NCI-H510A treated with DMSO at 0.1 percent for 48 hours (cell line): Measurements from ENCODE around the gene NSG2.

Source experiments
- DNase-seq: peaks from one replicate; lab custom pipeline; 2025; lab: John Stamatoyannopoulos, UW

The NSG2 gene

DNA sequence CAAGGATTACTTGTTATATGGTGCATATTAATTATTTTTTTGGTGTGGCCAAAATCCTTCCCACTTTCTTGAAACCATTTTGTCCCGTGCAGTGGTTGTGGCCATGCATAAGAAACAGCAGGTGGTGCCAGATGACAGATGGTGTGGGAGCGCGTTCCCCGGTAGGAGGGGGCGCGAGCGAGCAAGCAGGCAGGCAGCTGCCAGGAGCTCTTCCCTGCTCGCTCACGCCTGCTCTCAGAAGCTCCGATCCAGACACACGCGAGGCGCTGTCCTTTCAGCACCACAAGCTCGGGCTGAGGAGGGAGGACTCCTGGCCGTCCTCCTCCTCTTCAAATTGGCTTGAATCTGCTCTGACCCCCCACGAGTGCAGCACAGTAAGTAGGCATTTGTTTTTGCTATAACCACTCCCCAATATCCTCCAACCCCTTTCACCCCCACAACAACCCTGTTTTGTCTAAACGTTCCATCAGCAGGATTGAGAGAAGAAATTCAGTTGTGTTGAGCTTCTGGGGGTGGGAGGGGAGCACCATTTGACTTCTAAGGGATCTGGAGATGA is at the start of gene NSG2:
Gene NSG2, plus strand, starts transcription at position 237 of the 556 bp plus-strand sequence. CDS start 1,050 bp downstream, outside the sequence.
- peak; percentile 82 for DNase-seq

DNA sequence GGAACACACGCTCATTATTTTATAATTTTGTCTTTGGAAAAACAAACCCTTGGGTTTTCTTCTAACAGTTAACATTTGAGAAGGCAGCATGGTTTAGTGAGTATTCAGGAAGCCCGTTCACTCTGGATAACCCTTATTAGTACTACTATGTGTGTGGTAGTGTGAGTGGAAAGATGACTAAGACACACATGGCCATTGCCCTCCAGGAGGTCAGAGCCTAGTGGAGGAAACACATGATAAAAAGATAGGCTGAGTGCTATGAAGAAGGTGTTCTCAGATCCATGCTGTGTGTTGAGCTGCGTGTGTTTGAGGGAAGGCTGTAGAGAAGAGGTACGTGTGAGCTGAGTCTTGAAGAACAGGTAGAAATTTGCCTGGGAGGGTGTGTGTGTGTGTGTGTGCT is 48.2 kb upstream of the NSG2 start:
- DNase-seq, result no peak

DNA sequence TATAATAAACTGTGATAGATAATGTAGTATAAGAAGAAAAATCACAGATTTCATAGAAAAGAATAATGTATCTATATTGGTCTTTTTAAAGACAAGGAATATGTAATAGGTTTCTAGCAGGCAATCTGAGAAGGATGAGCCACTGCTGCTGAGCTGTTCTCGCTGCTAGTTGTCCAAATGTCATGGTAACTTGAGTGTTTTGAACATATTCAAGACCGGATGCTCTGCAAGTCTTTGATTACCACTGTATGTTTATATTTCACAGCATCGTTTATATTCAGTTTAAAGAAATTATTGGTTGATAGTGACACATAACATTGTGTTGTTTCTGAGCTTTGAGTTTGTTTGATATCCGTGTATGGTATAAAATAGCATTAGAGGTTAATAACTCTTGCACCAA is 47.0 kb upstream of the NSG2 start:
- no peak for DNase-seq

DNA sequence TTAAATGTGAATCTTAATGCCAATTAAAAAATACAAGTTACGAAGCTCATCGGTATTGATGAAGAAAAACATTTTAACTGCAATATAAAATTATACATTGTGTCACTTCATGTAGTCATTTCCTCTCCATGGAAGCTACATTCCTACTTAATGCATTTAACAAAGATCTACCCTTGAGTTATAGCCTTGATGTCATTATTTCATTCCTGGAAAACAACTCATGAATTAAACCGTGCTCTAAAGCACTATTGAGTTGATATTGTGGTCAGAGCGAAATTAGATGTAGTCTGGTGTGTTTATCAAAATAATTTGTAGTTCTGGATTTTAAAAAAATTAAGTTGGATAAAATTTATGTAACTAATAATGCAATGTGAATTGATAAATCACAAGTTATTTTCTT is 45.4 kb upstream of the NSG2 start:
- no peak for DNase-seq

DNA sequence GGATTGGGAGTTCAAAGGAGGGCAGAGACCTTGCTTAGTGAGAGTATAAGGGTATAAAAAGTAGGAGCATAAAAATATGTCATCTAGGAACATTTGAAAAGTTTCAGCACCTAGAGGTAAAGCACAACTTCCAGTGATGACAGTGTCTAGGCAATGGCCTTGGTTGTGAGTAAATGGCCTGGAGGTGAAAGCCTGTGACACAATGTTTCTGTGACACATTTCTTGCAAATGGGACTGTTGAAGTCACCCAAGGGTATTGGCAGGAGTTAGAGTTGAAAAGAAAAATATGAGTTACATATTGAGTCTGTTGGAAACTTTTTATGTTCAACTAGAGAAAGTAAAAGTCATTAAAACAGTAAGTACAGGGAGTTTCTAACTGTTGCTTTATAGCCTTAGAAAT is 41.7 kb upstream of the NSG2 start:
- no peak for DNase-seq

DNA sequence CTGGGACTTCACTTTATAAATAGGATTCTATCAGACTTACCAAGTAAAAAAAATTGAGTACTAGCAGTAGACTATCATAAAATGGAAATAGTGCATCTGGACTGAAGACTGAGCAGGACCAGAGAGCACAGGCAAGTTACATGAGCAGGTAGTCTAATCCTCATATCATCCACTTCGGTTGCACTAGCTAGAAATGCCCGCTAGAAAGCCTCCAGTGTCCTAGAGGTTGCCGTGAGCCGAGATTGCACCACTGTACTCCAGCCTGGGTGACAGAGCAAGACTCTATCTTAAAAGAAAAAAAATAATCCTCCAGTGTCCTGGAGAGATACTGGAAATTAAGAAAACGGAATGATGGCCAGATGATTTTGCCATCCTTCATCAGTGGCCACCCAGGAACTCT is 36.6 kb upstream of the NSG2 start:
- no peak for DNase-seq

DNA sequence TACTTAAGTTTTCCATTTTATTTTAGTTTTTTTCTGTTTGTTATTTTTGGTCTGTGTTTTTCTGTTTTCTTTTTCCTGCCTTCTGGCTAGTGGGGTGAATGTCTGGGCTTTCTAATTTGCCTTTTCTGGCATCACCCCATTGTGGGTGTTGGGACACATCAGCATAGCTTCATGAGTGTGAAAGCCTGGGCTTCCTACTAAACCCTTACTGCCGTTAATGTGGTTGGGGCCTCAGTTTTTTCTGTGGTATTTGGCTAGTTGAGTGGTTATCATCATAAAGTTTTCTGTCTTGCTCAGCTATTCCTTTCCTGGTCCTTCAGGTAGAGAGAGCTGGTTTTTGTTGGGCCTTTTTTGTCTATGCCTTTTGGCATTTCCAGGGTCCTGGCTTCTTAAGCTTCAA is 35.1 kb upstream of the NSG2 start:
- DNase-seq, result no peak

DNA sequence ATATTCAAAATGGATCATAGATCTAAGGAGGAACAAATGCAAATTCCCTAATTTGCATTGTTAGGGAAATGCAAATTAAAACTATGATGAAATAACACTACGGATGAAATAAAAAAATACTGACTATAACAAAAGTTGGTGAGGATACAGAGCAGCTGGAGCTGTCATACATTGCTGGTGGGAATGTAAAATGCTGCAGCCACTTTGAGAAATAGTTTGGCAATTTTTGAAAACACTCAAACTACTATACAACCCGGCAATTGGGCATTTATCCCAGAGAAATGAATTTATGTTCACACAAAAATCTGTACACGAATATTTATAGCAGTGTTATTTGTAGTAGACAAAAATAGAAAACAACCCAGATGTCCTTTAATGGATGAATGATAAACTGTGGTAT is 34.1 kb upstream of the NSG2 start:
- DNase-seq, result no peak

DNA sequence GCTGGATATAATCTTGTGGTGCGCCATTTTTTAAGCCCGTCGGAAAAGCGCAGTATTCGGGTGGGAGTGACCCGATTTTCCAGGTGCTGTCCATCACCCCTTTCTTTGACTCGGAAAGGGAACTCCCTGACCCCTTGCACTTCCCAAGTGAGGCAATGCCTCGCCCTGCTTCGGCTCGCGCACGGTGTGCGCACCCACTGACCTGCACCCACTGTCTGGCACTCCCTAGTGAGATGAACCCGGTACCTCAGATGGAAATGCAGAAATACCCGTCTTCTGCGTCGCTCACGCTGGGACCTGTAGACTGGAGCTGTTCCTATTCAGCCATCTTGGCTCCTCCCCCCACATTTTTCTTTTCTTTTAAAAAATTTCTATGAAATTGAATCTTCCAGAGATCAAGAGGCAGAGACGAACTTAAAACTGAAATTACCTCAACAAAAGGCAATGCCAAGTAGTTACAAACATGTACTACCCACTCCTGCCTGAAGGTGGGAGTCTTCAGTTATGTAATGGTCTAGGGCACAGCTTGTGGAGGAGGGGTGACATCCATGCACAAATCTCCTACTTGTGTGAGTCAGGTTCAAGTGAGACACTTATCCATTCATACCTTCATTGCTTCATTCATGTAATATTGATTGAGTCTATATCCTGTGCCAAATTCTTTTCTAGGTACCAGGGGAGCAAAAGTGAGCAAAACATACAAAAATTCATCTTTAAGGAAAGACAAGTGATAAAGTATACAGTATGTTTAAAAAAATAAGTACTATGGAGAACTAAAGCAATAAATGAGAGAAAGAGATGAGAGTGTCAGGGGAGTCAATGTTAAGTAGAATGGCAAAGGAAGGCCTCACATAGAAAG is 25.2 kb upstream of the NSG2 start:
- DNase-seq, result peak; percentile 13

DNA sequence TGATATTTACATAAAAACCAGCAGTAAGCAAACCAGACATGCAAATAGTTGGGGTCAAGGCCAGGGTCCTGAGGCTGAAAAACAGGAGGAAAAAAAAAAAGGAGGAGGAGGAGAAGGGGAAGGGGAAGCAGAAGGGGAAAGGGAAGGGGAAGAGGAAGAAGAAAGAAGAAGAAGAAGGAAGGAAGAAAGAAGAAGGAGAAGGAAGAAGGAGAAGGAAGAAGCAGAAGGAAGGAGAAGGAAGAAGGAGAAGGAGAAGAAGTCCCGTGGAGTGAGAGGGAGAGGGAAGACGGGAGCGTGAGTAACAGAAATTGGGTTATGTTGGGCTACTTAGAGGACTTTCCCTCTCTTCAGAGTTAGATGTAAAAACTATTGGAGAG is 24.6 kb upstream of the NSG2 start:
- DNase-seq, result no peak

DNA sequence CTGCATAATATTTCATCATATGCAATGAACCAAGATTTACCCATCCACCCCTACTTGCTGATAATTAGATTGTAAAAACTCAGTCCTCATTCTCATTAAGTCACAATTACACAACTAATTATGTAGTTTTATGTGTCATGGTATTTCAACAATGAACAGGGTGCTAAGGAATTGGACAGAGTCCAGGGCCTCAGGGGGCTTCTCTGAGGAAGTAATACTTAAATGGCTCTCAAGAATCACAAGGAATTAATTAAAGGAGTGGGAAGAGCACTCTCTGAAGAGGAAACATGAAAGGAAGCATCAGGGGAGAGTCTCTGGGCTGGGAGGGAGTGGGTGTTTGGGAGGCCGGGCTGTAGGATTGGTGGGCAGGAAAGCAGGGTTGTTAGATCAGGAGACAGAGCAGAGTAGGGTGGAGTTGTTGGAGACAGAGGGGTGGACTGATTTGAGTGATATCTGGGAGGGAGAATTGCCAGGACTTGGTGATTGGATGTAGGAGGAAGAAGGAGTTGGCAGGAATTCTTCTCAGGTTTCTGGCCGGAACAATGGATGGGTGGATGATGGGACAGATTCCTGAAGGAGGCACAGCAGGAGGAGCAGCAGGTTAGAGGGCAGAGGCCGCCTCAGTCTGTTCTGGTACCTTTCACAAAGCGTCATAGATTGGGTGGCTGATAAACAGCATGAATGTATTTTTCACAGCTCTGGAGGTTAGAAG is 23.0 kb upstream of the NSG2 start:
- no peak for DNase-seq

DNA sequence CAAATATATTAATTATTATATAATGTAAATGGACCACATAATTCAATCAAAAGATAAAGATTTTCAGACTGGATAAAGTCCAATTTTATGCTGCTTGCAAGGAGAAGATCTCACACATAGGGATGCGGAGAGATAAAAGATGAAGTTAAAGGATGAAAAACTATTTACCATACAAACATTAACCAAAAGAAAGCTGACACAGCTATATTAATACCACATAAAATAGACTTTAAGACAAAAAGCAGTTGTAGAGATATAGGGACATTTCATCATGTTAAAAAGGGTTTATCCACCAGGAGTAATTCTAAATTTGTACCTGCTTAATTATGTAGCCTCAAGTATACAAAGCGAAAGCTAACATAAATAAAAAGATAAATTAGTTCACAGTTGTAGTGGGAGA is 15.2 kb upstream of the NSG2 start:
- no peak for DNase-seq

DNA sequence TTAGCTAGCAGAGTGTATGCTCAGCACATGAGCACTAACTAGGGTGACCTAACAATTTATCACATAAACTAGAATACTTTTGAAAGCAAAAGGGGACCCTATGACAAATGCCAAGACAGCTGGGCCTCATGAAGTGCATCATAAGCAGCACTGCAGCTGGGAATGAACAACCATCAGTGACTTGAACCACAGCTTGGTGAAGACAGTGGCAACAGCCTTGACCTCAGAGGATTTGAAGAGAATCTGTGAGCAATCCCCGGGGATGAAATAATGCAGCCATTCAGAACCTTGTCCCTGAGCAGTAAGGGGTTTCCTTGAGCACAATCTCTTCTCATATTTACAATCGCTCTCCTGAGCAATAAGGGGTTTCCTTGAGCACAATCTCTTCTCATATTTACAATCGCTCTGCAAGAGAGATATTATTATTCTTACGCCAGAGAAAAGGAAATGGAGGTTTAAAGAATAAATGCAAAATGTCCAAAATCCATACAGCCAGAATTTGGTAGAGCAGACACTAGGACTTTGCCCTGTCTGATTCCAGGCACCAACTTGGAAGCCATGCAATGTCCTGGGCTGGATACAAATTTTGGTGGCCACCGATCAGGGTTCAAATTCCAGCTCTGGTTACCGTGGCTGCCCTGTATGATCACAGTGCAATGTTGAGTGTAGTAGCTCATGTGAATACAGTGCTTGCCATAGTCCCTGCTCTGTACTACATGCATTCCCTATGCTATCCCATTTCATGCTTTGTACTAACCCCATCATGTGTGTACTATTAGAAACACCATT is 846 bp upstream of the NSG2 start:
- DNase-seq, result no peak

DNA sequence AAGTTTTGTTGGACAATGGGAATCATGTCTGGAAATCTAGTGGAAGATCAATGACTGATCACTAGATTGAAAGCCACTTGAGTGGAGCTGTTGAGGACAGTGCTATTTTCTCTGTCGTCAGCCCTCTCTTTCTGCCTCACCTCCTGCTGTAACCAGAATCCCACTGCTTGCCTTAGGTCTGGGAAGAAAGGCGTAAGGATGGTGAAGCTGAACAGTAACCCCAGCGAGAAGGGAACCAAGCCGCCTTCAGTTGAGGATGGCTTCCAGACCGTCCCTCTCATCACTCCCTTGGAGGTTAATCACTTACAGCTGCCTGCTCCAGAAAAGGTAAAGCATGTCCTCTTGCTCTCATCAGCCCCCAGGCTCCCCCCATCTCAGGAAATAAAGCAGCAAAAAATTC is 1.1 kb downstream of the NSG2 start:
- DNase-seq, result peak; percentile 4

DNA sequence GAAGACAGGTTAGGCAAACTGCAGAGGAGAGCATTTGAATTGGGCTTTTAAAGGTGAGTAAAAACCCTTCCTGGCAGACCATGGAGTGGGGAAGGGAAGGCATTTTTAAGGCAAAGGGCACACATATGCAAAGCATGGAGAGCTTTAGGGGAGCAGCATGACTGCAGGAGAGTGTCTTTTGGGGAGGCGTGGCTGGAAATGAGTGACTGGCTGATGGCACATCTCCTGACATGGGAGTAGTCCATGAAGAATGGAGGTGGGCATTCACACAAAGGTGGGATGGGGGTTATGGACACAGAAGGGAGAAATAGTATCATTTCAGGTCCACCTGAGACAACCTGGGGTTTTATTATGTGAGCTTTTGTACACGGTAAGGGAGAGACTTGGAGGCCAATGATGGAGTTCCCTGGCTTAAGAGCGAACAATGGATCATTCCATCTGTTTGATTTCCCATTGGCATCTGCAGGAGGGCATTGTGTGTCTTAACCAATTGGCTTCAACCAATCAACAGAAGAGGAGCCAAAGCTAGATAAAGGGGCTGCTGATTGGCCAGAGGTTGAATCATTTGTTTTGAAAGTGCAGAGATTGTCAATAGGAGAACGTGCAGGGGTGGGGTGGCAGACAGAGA is 2.1 kb downstream of the NSG2 start:
- peak; percentile 1 for DNase-seq

DNA sequence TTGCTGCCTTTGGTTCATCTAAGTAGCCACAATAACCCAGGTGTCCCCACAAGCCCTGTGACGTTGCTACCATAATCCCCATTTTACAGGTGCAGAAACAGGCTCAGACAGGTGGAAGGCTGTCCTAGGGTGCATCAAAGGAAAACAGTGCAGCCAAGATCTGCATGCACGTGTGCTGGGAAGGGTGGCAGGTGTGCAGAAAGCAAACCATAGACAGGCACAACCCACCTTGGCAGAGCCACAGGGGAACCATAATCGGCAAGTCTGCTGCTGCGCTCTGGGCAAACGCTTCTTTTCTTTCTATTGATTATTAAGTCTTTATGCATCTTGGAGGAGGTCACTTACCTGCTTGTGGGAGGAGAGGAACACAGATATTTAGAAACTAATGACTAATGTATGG is 7.1 kb downstream of the NSG2 start:
- DNase-seq, result no peak

DNA sequence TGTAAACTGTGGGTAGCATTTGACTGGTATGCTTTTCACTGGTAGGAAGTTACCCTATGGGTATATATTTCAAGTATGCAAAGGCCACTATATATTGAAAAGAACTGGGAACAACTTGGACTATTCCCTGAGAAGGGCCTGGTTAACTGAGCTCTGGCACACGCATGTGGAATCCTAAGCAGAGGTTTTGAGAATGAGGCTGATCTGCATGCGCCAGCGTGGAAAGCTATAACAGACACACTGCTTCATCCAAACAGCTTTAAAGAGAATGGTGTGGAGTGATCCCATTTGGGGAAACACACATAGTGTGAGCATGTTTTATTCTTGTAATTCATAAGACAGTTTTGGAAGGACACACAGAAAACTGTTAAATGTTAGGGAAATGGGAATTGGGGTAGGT is 8.4 kb downstream of the NSG2 start:
- peak; percentile 8 for DNase-seq

DNA sequence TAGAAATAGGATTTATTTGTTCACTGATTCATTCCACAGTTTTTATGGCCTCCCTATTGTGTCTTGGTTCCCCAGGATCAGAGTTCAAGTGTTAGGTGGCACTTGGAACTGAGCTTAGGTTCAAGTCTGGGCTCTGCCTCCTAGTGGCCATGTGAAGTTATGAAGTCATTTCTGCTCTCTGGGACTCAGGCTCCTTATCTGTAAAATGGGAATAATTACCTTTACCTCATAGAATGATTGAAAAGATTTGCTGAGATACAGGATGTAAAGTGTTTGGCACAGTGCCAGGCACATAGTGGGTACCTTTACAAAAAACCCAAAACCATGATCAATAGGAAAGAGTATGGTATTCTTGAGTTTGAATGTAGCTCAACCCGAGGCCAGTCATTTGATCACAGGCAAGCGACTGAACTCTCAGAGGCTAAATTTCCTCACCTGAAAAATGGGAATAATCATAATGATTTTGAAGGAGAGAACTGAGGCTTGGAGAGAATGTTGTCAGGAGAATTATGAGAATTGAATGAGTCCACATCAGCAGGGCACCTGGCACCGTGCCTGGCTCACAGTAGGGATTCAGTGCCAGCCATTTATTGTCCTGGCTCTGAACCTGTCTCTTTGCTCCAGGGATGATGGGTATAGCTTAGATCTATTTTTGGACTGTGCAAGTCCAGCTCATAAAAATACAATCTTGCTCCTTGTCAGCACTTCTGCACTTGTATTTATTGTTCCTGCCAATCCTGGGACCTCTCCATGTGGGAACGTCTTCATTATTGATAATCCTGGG is 10.8 kb downstream of the NSG2 start:
- DNase-seq, result peak; percentile 3

DNA sequence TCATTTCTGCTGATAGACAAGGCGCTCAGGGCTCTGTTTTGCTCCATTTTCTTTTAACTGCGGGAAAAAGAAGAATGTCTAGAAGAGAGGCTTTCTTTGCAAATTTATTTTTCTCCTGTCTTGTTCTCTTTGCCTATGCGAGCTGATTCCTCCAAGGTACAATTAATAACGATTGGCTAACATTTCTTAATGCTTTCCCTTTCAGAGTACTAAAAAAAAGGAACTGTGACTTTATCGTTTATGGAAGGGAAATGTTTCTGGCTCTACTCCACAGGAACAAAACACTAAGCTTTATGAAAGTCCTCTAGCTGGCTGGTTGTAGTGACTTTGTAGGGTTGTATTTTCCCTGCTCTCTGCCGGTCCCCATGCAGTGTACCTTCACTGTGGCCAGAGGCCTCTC is 11.7 kb downstream of the NSG2 start:
- no peak for DNase-seq

DNA sequence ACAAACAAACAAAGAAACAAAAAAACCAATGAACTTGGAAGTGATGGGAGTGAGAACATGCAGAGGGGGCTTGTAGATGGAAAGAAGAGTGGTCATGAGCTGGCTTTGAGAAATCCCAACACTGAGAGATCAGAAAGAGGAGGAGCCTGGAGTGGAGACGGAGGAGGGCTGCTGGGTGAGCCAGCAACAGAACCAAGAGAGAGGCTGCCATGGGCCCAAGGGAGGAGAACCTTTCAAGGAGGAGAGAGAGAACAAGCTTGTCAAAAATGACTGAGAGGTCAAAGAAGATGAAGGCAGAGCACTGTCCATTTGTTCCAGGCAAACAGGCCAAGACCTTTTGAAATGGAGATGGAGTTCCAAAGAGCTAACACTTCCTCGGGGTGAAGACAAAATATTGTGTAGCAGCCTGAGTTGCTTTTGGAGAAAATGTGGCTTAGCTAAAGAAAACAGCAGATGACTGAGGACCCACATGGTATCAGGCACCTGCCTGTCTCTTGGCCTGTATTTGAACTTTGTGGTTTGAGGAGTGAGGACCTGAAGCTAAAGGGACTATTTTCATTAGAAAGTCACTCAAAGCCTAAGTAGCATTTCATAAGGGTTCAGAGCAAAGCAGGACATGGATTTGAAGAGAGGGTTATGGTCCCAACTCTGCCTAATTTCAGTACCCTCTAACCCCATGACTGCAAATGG is 13.1 kb downstream of the NSG2 start:
- no peak for DNase-seq

DNA sequence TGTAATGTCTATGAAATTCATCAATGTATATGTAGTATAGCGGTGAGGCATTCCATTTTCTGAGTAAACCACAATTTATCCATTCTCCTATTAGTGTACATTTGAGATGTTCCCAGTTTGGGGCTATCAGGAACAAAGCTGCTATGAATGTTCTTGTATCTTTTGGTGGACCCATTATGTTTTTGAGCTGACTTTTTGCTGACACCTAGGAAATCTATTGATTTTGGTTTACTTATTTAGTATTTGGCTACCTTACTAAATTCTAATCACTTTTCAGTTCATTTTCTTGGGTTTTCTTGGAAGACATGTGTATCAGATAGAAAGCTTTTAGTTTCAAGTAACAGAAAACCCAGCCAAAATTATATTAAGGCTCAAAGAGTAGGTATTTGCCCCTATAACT is 13.7 kb downstream of the NSG2 start:
- no peak for DNase-seq
